Neural progenitor cell (in vitro differentiated cells): ENCODE results near the gene ADK. TPM values are rescaled to one million over a fixed set of nuclear protein-coding genes. Genes with fewer than 3 reads are reported as not detected.
A peak's percentile ranks its signal among the peaks of the same experiment; 100 is the strongest.

Experiments used
- DNase-seq: peaks from one replicate; pipeline ENCODE4 v3.0.0-alpha.2; 2016; ENCODE audit warnings: low spot score
- H2AFZ ChIP-seq: fragments of 200-600 bp; sonication (generic); replicated peaks from 2 replicates; pipeline ENCODE4 v1.6.1; 2016; ENCODE audit warnings: antibody characterized with exemption
- H3F3A ChIP-seq: fragments of 200-600 bp; sonication (generic); 2 replicates; pipeline ENCODE4 v1.6.1; 2016; ENCODE audit warnings: antibody characterized with exemption, low read depth
- H3K27ac ChIP-seq: fragments of 200-600 bp; sonication (generic); 2 replicates; pipeline ENCODE4 v1.5.1; 2016; ENCODE audit warnings: mild to moderate bottlenecking
- H3K27me3 ChIP-seq: fragments of 200-600 bp; sonication (generic); 2 replicates; pipeline ENCODE4 v1.6.1; 2016; ENCODE audit warnings: mild to moderate bottlenecking, moderate library complexity
- H3K36me3 ChIP-seq: fragments of 200-600 bp; sonication (generic); 2 replicates; pipeline ENCODE4 v1.5.1; 2016
- H3K4me1 ChIP-seq: fragments of 200-600 bp; sonication (generic); 2 replicates; pipeline ENCODE4 v1.6.1; 2016; ENCODE audit warnings: mixed run types
- H3K4me2 ChIP-seq: fragments of 200-600 bp; sonication (generic); 2 replicates; pipeline ENCODE4 v1.6.1; 2016
- H3K4me3 ChIP-seq: fragments of 200-600 bp; sonication (generic); 2 replicates; pipeline ENCODE4 v1.5.1; 2016
- H3K79me2 ChIP-seq: fragments of 200-600 bp; sonication (generic); 2 replicates; pipeline ENCODE4 v1.6.1; 2016; ENCODE audit warnings: low read depth
- H3K9ac ChIP-seq: fragments of 200-600 bp; sonication (generic); 2 replicates; pipeline ENCODE4 v1.6.1; 2016
- H3K9me3 ChIP-seq: fragments of 200-600 bp; sonication (generic); 2 replicates; pipeline ENCODE4 v1.5.1; 2016; ENCODE audit warnings: low read depth
- H4K20me1 ChIP-seq: fragments of 200-600 bp; sonication (generic); 2 replicates; pipeline ENCODE4 v1.6.1; 2016; ENCODE audit warnings: low read depth
- H3K27ac Mint-ChIP-seq: 3 replicates; pipeline ENCODE4 v1.8.0; 2021; ENCODE audit warnings: mixed read lengths
- H3K27me3 Mint-ChIP-seq: 2 replicates; pipeline ENCODE4 v1.8.0; 2022; ENCODE audit warnings: low read depth, mild to moderate bottlenecking, inconsistent platforms, moderate library complexity, mixed read lengths; ENCODE audit not compliant: insufficient read depth
- H3K36me3 Mint-ChIP-seq: 3 replicates; pipeline ENCODE4 v1.8.0; 2021; ENCODE audit warnings: mixed read lengths
- H3K4me1 Mint-ChIP-seq: 3 replicates; pipeline ENCODE4 v1.8.0; 2021; ENCODE audit warnings: mixed read lengths
- H3K4me3 Mint-ChIP-seq: 3 replicates; pipeline ENCODE4 v1.8.0; 2021; ENCODE audit warnings: mild to moderate bottlenecking, moderate library complexity, mixed read lengths
- H3K9me3 Mint-ChIP-seq: 3 replicates; pipeline ENCODE4 v1.8.0; 2020; ENCODE audit warnings: mixed read lengths
- EZH2 ChIP-seq: fragments of 200-600 bp; sonication (generic); IDR thresholded peaks from 2 replicates; pipeline ENCODE4 v1.6.1; 2017; ENCODE audit warnings: antibody characterized with exemption, mild to moderate bottlenecking, moderate library complexity
- EZH2phosphoT487 ChIP-seq: fragments of 200-600 bp; sonication (generic); IDR thresholded peaks from 2 replicates; pipeline ENCODE4 v1.6.1; 2017; ENCODE audit warnings: antibody characterized with exemption
- total RNA-seq: library from RNA; depleted of rRNA; stranded (reverse); fragments of >200 nt; gene quantifications from 2 replicates; pipeline ENCODE4 v1.2.3, GENCODE V29; 2015; ENCODE audit warnings: low replicate concordance
- TF ChIP-seq, protein P1 (sequence below): fragments of 200-600 bp; sonication (generic); IDR thresholded peaks from 2 replicates; pipeline ENCODE4 v1.5.1; 2017; ENCODE audit warnings: antibody characterized with exemption, mild to moderate bottlenecking

The ADK gene
- total RNA-seq, 1 donor from 2014 or later: 50.9 TPM

DNA sequence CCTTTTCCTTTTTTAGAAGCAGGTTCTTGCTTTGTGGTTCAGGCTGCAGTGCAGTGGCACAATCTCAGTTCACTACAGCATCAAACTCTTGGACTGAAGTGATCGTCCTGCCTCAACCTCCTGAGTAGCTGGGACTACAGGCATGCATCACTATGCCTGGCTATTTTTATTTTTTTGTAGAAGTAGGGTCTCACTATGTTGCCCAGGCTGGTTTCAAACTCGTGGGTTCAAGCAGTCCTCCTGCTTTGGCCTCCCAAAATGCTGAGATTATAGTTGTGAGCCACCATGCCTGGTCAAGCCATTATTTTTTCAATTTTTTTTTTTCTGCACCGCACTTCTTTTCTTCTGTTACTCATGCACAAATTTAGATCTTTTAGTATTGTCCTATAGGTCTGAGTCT is 154.7 kb downstream of the ADK start:
- DNase-seq: no peak
- Histone ChIP-seq H3K27me3 (no peaks in the 10 kb centered on the region), H3K27ac (no peak overlapping the region), H3F3A (no peaks in the 10 kb centered on the region), H3K9ac (no peak overlapping the region), H3K4me1 (peaks cover 9% of the 10 kb centered on the region), H3K4me3 (no peak overlapping the region), H2AFZ (no peak overlapping the region), H3K36me3 (no peaks in the 10 kb centered on the region), H3K4me2 (no peak overlapping the region), H3K9me3 (no peaks in the 10 kb centered on the region), H3K79me2 (no peaks in the 10 kb centered on the region), H4K20me1 (no peaks in the 10 kb centered on the region)
- no peaks in the 10 kb centered on the region for H3K27me3 Mint-ChIP-seq
- H3K4me3 Mint-ChIP-seq: no peak overlapping the region
- no peaks in the 10 kb centered on the region for H3K9me3 Mint-ChIP-seq
- H3K27ac Mint-ChIP-seq: no peak overlapping the region
- no peaks in the 10 kb centered on the region for H3K36me3 Mint-ChIP-seq
- TF ChIP-seq EZH2phosphoT487: no peak
- no peak for TF ChIP-seq EZH2
- TF ChIP-seq, protein P1, sequence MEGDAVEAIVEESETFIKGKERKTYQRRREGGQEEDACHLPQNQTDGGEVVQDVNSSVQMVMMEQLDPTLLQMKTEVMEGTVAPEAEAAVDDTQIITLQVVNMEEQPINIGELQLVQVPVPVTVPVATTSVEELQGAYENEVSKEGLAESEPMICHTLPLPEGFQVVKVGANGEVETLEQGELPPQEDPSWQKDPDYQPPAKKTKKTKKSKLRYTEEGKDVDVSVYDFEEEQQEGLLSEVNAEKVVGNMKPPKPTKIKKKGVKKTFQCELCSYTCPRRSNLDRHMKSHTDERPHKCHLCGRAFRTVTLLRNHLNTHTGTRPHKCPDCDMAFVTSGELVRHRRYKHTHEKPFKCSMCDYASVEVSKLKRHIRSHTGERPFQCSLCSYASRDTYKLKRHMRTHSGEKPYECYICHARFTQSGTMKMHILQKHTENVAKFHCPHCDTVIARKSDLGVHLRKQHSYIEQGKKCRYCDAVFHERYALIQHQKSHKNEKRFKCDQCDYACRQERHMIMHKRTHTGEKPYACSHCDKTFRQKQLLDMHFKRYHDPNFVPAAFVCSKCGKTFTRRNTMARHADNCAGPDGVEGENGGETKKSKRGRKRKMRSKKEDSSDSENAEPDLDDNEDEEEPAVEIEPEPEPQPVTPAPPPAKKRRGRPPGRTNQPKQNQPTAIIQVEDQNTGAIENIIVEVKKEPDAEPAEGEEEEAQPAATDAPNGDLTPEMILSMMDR: no peak
- peaks cover 7% of the 10 kb centered on the region for H3K4me1 Mint-ChIP-seq

DNA sequence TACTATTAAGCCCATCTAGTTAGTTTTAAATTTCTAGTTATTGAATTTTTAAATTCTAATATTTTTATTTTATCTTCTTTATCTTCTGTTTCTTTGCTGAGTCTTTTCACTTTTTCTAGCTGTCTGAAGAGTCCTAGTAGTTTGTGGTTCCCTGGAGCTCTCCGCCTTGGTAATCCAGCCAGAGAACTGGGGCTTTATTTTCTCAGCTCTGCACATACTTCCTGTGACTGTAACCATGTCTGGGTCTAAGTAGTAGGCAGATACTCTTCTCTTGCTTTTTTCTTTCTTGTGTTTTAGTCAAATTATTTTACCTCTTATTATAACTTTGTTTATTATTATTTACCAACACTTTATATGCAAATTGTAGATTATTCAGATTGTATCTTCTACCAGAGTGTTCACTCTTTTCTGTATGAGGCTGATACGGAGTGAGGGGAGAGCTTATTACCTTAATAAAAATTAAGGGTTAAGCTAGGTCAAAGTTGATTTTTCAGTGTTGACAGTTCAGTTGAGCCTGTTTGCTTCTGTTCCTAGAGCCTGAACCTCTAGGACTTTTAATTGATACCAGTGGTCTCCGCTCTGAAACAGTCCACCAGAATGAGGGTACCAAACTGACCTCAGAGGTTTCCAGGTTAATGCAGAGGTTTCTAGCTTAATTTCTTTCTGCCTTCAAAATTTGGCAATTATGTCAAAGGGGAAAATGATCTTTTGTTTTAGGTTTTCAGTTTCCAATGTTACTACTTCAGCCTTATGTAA is 155.4 kb downstream of the ADK start:
- no peak overlapping the region for H3K27ac ChIP-seq
- no peaks in the 10 kb centered on the region for H3K9me3 ChIP-seq
- no peaks in the 10 kb centered on the region for H3K9me3 Mint-ChIP-seq
- peaks cover 9% of the 10 kb centered on the region for H3K4me1 ChIP-seq
- H3K4me2 ChIP-seq: no peak overlapping the region
- no peak overlapping the region for H3K27ac Mint-ChIP-seq
- H3F3A ChIP-seq: no peaks in the 10 kb centered on the region
- H3K4me3 ChIP-seq: no peak overlapping the region
- DNase-seq: peak; percentile 16
- H2AFZ ChIP-seq: no peak overlapping the region
- H3K27me3 Mint-ChIP-seq: no peaks in the 10 kb centered on the region
- TF ChIP-seq EZH2: no peak
- TF ChIP-seq, protein P1: no peak
- TF ChIP-seq EZH2phosphoT487: no peak
- H3K4me3 Mint-ChIP-seq: no peak overlapping the region
- H3K36me3 Mint-ChIP-seq: no peaks in the 10 kb centered on the region
- no peaks in the 10 kb centered on the region for H3K36me3 ChIP-seq
- no peaks in the 10 kb centered on the region for H3K27me3 ChIP-seq
- no peaks in the 10 kb centered on the region for H4K20me1 ChIP-seq
- H3K9ac ChIP-seq: no peak overlapping the region
- no peaks in the 10 kb centered on the region for H3K79me2 ChIP-seq
- H3K4me1 Mint-ChIP-seq: peaks cover 7% of the 10 kb centered on the region

DNA sequence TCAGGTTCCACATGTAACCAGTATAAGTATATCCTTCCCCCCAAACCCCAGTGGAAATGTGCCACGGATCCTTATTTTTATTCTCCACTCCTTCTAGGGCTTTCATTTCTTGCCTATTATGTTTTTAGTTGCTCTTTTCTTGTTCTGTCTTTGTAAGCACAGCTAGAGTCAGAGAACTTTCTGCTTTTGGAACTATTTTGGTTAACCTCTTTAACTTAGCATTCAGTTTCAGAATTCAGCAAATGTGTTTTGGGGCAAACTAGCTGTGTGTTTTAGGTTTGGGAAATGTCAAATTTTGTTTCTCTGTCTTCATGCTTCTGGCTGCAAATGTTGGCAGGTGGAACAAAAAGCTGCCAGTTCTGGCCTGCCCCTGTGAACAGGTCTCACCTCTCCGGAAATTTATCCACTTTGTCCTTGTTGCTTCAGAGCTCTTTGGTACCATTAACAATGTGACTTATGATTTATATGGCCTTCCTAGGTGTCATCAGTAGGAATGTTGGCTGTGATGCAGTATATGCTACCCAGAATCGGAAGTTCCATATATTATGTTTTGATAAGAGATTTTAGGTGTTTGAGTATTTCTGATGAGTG is 156.1 kb downstream of the ADK start:
- H3K27me3 ChIP-seq: no peaks in the 10 kb centered on the region
- H3K4me1 Mint-ChIP-seq: peaks cover 7% of the 10 kb centered on the region
- no peak overlapping the region for H3K27ac ChIP-seq
- H3K4me3 ChIP-seq: no peak overlapping the region
- H3K4me3 Mint-ChIP-seq: no peak overlapping the region
- H4K20me1 ChIP-seq: no peaks in the 10 kb centered on the region
- no peak for DNase-seq
- H3K9ac ChIP-seq: no peak overlapping the region
- no peaks in the 10 kb centered on the region for H3K9me3 Mint-ChIP-seq
- no peaks in the 10 kb centered on the region for H3K36me3 ChIP-seq
- H3K27ac Mint-ChIP-seq: no peak overlapping the region
- no peaks in the 10 kb centered on the region for H3K79me2 ChIP-seq
- TF ChIP-seq EZH2: no peak
- TF ChIP-seq, protein P1: no peak
- TF ChIP-seq EZH2phosphoT487: no peak
- H3K36me3 Mint-ChIP-seq: no peaks in the 10 kb centered on the region
- no peak overlapping the region for H3K4me2 ChIP-seq
- H3K27me3 Mint-ChIP-seq: no peaks in the 10 kb centered on the region
- peaks cover 9% of the 10 kb centered on the region for H3K4me1 ChIP-seq
- H2AFZ ChIP-seq: no peak overlapping the region
- no peaks in the 10 kb centered on the region for H3F3A ChIP-seq
- no peaks in the 10 kb centered on the region for H3K9me3 ChIP-seq
